Liver (tissue), 9 donors: Measurements from ENCODE around the gene MCU. TPM values are rescaled to one million over a fixed set of nuclear protein-coding genes. Genes with fewer than 3 reads are reported as not detected.

Source experiments
- DNase-seq: peaks from one replicate; pipeline ENCODE4 v3.0.0-alpha.2; 2017; ENCODE audit warnings: low spot score
- H3K27ac ChIP-seq, 2 donors: one replicate each; pipeline ENCODE4 v1.7.0; 2013; ENCODE audit warnings: inconsistent platforms in 2 of 2, low read length in 2 of 2, control low read depth in 1 of 2, low read depth in 1 of 2, mild to moderate bottlenecking in 1 of 2
- H3K27me3 ChIP-seq, 4 donors: one replicate each; pipeline versions ENCODE4 v1.6.1 to v1.7.0; 2013; ENCODE audit warnings: low read length in 3 of 4, inconsistent platforms in 1 of 4, mild to moderate bottlenecking in 1 of 4, moderate library complexity in 1 of 4; ENCODE audit not compliant: control insufficient read depth in 4 of 4, insufficient read depth in 4 of 4
- H3K36me3 ChIP-seq, 4 donors: one replicate each; pipeline versions ENCODE4 v1.6.1 to v1.7.0; 2013; ENCODE audit warnings: low read length in 3 of 4, mild to moderate bottlenecking in 3 of 4, low read depth in 1 of 4, moderate library complexity in 1 of 4; ENCODE audit not compliant: control insufficient read depth in 4 of 4, insufficient read depth in 3 of 4
- H3K4me1 ChIP-seq, 4 donors: one replicate each; pipeline versions ENCODE4 v1.6.1 to v1.7.0; 2013; ENCODE audit warnings: low read length in 3 of 4, mild to moderate bottlenecking in 3 of 4, moderate library complexity in 1 of 4; ENCODE audit not compliant: control insufficient read depth in 4 of 4, insufficient read depth in 4 of 4
- H3K4me3 ChIP-seq, 3 donors: one replicate each; pipeline versions ENCODE4 v1.6.1 to v1.7.0; 2013; ENCODE audit warnings: low read length in 3 of 3, control low read depth in 1 of 3, low read depth in 1 of 3, mild to moderate bottlenecking in 1 of 3
- H3K9ac ChIP-seq, 2 donors: one replicate each; pipeline ENCODE4 v1.7.0; 2013; ENCODE audit warnings: low read length in 2 of 2, mild to moderate bottlenecking in 2 of 2, moderate library complexity in 2 of 2, control low read depth in 1 of 2, low read depth in 1 of 2
- H3K9me3 ChIP-seq, 4 donors: one replicate each; pipeline versions ENCODE4 v1.6.1 to v1.7.0; 2013; ENCODE audit warnings: low read length in 3 of 4; ENCODE audit not compliant: control insufficient read depth in 4 of 4
- ATF3 ChIP-seq: IDR thresholded peaks from 2 replicates; pipeline ENCODE4 v1.6.1; 2016; ENCODE audit warnings: antibody characterized with exemption
- CTCF ChIP-seq: fragments of 150-350 bp; IDR thresholded peaks from 2 replicates; pipeline ENCODE4 v1.5.1; 2017; ENCODE audit warnings: improper control_type of control experiment, low read depth, low read length; ENCODE audit not compliant: missing input control
- EGR1 ChIP-seq, 2 donors: IDR thresholded peaks; 2 replicates each; pipeline ENCODE4 v1.6.1; 2016 to 2018; ENCODE audit warnings: antibody characterized with exemption in 2 of 2, low read depth in 2 of 2
- FOXA1 ChIP-seq: IDR thresholded peaks from 2 replicates; pipeline ENCODE4 v1.6.1; 2016; ENCODE audit warnings: antibody characterized with exemption
- FOXA2 ChIP-seq: IDR thresholded peaks from 2 replicates; pipeline ENCODE4 v1.6.1; 2016; ENCODE audit warnings: antibody characterized with exemption
- GABPA ChIP-seq, 2 donors: IDR thresholded peaks in 1 of 2; conservative IDR thresholded peaks in 1 of 2; 2 replicates each; pipeline ENCODE4 v1.6.1; 2016; ENCODE audit warnings: antibody characterized with exemption in 2 of 2, mild to moderate bottlenecking in 1 of 2, moderate library complexity in 1 of 2
- HNF4A ChIP-seq, 2 donors: conservative IDR thresholded peaks; 2 replicates each; pipeline ENCODE4 v1.6.1; 2016; ENCODE audit warnings: antibody characterized with exemption in 2 of 2, mild to moderate bottlenecking in 2 of 2
- HNF4G ChIP-seq: IDR thresholded peaks from 2 replicates; pipeline ENCODE4 v1.6.1; 2016; ENCODE audit warnings: antibody characterized with exemption
- JUND ChIP-seq, 2 donors: IDR thresholded peaks; 2 replicates each; pipeline ENCODE4 v1.6.1; 2016; ENCODE audit warnings: antibody characterized with exemption in 2 of 2
- MAX ChIP-seq: IDR thresholded peaks from 2 replicates; pipeline ENCODE4 v1.6.1; 2016; ENCODE audit warnings: antibody characterized with exemption
- NR2F2 ChIP-seq: IDR thresholded peaks from 2 replicates; pipeline ENCODE4 v1.6.1; 2016; ENCODE audit warnings: antibody characterized with exemption
- RAD21 ChIP-seq, 2 donors: IDR thresholded peaks; 2 replicates each; pipeline ENCODE4 v1.6.1; 2016; ENCODE audit warnings: antibody characterized with exemption in 2 of 2, mild to moderate bottlenecking in 2 of 2
- REST ChIP-seq: IDR thresholded peaks from 2 replicates; pipeline ENCODE4 v1.6.1; 2016; ENCODE audit warnings: antibody characterized with exemption, mild to moderate bottlenecking
- RXRA ChIP-seq, 2 donors: IDR thresholded peaks; 2 replicates each; pipeline ENCODE4 v1.6.1; 2017 to 2018; ENCODE audit warnings: antibody characterized with exemption in 2 of 2, mild to moderate bottlenecking in 1 of 2
- SP1 ChIP-seq: IDR thresholded peaks from 2 replicates; pipeline ENCODE4 v1.6.1; 2018; ENCODE audit warnings: antibody characterized with exemption, mild to moderate bottlenecking
- TAF1 ChIP-seq: conservative IDR thresholded peaks from 2 replicates; pipeline ENCODE4 v1.6.1; 2016; ENCODE audit warnings: antibody characterized with exemption, mild to moderate bottlenecking
- YY1 ChIP-seq: IDR thresholded peaks from 2 replicates; pipeline ENCODE4 v1.6.1; 2016; ENCODE audit warnings: antibody characterized with exemption, mild to moderate bottlenecking
- ZBTB33 ChIP-seq: IDR thresholded peaks from 2 replicates; pipeline ENCODE4 v1.6.1; 2016; ENCODE audit warnings: antibody characterized with exemption
- WGBS: extraction: QIAGEN DNeasy Blood & Tissue Kit; methylation state at CpG from one replicate; pipeline ENCODE4 v1.1.7; 2013; 5-methylcytosine and 5-hydroxymethylcytosine counted together
- polyA plus RNA-seq, 2 donors: library from polyadenylated mRNA; stranded (reverse) in 1 of 2; unstranded in 1 of 2; fragments of 200-250 nt in 1 of 2; fragments of >200 nt in 1 of 2; fragmentation: Nextera tagmentation in 1 of 2; extraction: Ambion mirVana in 1 of 2; gene quantifications; one replicate each; pipeline versions ENCODE4 v1.2.1 to v1.2.3, GENCODE V29; 2013 to 2015
- total RNA-seq, 2 donors: library from RNA; depleted of rRNA; stranded (reverse); fragments of >200 nt; gene quantifications; one replicate each; pipeline ENCODE4 v1.2.3, GENCODE V29; 2014
- donor health status: healthy.
- donor health status: healthy.
- donor health status: healthy.
- donor health status: healthy.
- donor health status: healthy.

The MCU gene
- total and polyA plus RNA-seq, 4 donors: 6.4 to 13.0 (median 8.8) TPM

- H3K4me1 ChIP-seq: no peaks in the 10 kb centered on the region
- no peaks in the 10 kb centered on the region for H3K9me3 ChIP-seq
- H3K9ac ChIP-seq: no peak overlapping the region
- WGBS: 94% methylated on average over 2 of the region's 2 CpGs
- no peaks in the 10 kb centered on the region for H3K27me3 ChIP-seq
- no peak for DNase-seq
- TF ChIP-seq HNF4A (conservative IDR thresholded peaks at IDR 0.05): no peak
- TF ChIP-seq NR2F2: no peak
- TF ChIP-seq ATF3: no peak
- TF ChIP-seq MAX: no peak
- TF ChIP-seq RAD21 (IDR thresholded peaks at IDR 0.05): no peak
- no peak for TF ChIP-seq ZBTB33
- TF ChIP-seq YY1: no peak
- TF ChIP-seq REST: no peak
- no peak for TF ChIP-seq CTCF
- TF ChIP-seq RXRA (IDR thresholded peaks at IDR 0.05): no peak
- TF ChIP-seq SP1: no peak
- TF ChIP-seq FOXA2: no peak
- no peak for TF ChIP-seq TAF1
- TF ChIP-seq FOXA1: no peak
- no peak for TF ChIP-seq EGR1 (IDR thresholded peaks at IDR 0.05; ENCODE audit: low read depth in 2 of 2)
- TF ChIP-seq GABPA (IDR thresholded peaks at IDR 0.05 in 1 of 2, conservative IDR thresholded peaks at IDR 0.05 in 1 of 2): no peak
- no peak for TF ChIP-seq JUND (IDR thresholded peaks at IDR 0.05)
- TF ChIP-seq HNF4G: no peak
- no peak overlapping the region for H3K4me3 ChIP-seq
- no peak overlapping the region for H3K27ac ChIP-seq
- no peaks in the 10 kb centered on the region for H3K36me3 ChIP-seq
Measured at GRCh38 chr10:72794260-72794659, 102.3 kb downstream of the MCU start.

- TF ChIP-seq EGR1 (IDR thresholded peaks at IDR 0.05; ENCODE audit: low read depth in 2 of 2) (no peak), RXRA (IDR thresholded peaks at IDR 0.05) (no peak), NR2F2 (no peak)
- Histone ChIP-seq H3K36me3 (no peaks in the 10 kb centered on the region), H3K27me3 (no peaks in the 10 kb centered on the region), H3K4me1 (no peaks in the 10 kb centered on the region), H3K27ac (no peak overlapping the region), H3K4me3 (no peak overlapping the region), H3K9me3 (no peaks in the 10 kb centered on the region), H3K9ac (no peak overlapping the region)
- 87% methylated on average over 3 of the region's 3 CpGs for WGBS
- no peak for DNase-seq
Measured at GRCh38 chr10:72796042-72796441, 104.1 kb downstream of the MCU start.
